WERI-Rb-1 (cell line): ENCODE measurements around the gene DDI1.
"Not testable (repeated sequence)": the region's sequence is repeated elsewhere in the genome, so short reads cannot be mapped to it uniquely, and the experiment has no call there.

Experiments
- DNase-seq: peaks from one replicate; pipeline ENCODE4 v3.0.0-alpha.2; 2020
- H3K27ac ChIP-seq: fragments of 250-450 bp; sonication (Bioruptor Pico); 2 replicates; pipeline ENCODE4 v1.5.1; 2020; ENCODE audit warnings: mild to moderate bottlenecking, moderate library complexity
- H3K27me3 ChIP-seq: fragments of 250-450 bp; sonication (Bioruptor Pico); 2 replicates; pipeline ENCODE4 v1.5.1; 2021; ENCODE audit warnings: mild to moderate bottlenecking, low read depth, moderate library complexity; ENCODE audit not compliant: insufficient read depth, severe bottlenecking
- H3K36me3 ChIP-seq: fragments of 250-450 bp; sonication (Bioruptor Pico); 2 replicates; pipeline ENCODE4 v1.5.1; 2020; ENCODE audit warnings: mild to moderate bottlenecking, moderate library complexity
- H3K4me3 ChIP-seq: 2 replicates; pipeline ENCODE4 v1.5.1; 2011; ENCODE audit warnings: low read depth, mild to moderate bottlenecking, control low read depth, low read length
- H3K9me3 ChIP-seq: fragments of 250-450 bp; sonication (Bioruptor Pico); 2 replicates; pipeline ENCODE4 v1.5.1; 2021; ENCODE audit warnings: mild to moderate bottlenecking, moderate library complexity; ENCODE audit not compliant: severe bottlenecking
- CTCF ChIP-seq: IDR thresholded peaks from 2 replicates; pipeline ENCODE4 v1.5.1; 2011; ENCODE audit warnings: low read depth, mild to moderate bottlenecking, control low read depth, inconsistent platforms, low read length

DDI1 gene

GRCh38 chr11:104043142-104043541 lies 6.7 kb downstream of the DDI1 start:
- no peaks in the 10 kb centered on the region for H3K36me3 ChIP-seq
- H3K4me3 ChIP-seq, result peak overlapping the region; percentile 18; the same call in 1 of the 2 replicates
- H3K9me3 ChIP-seq, result no peaks in the 10 kb centered on the region
- peak; percentile 84 for DNase-seq
- peak overlapping the region; percentile 53 for H3K27ac ChIP-seq
- no peaks in the 10 kb centered on the region for H3K27me3 ChIP-seq
- no peak for TF ChIP-seq CTCF

GRCh38 chr11:104043678-104044239 lies 7.3 kb downstream of the DDI1 start:
- Histone ChIP-seq H3K27me3 (no peaks in the 10 kb centered on the region), H3K36me3 (no peaks in the 10 kb centered on the region), H3K4me3 (peak overlapping the region; percentile 18; the same call in 1 of the 2 replicates), H3K27ac (peak overlapping the region; percentile 53), H3K9me3 (no peaks in the 10 kb centered on the region)
- TF ChIP-seq CTCF, result no peak
- DNase-seq, result peak; percentile 35

GRCh38 chr11:104046331-104046730 lies 9.9 kb downstream of the DDI1 start:
- Histone ChIP-seq H3K36me3 (no peaks in the 10 kb centered on the region), H3K9me3 (no peaks in the 10 kb centered on the region), H3K4me3 (no peak overlapping the region), H3K27me3 (no peaks in the 10 kb centered on the region), H3K27ac (no peak overlapping the region)
- no peak for TF ChIP-seq CTCF
- no peak for DNase-seq

GRCh38 chr11:104046858-104047257 lies 10.4 kb downstream of the DDI1 start:
- DNase-seq, H3K9me3 ChIP-seq, H3K27me3 ChIP-seq, H3K36me3 ChIP-seq, H3K4me3 ChIP-seq, H3K27ac ChIP-seq: not testable (repeated sequence)

GRCh38 chr11:104049116-104049515 lies 12.7 kb downstream of the DDI1 start:
- DNase-seq, result no peak
- TF ChIP-seq CTCF, result no peak
- H3K4me3 ChIP-seq, result no peak overlapping the region
- H3K9me3 ChIP-seq, result no peaks in the 10 kb centered on the region
- H3K27me3 ChIP-seq, result no peaks in the 10 kb centered on the region
- no peaks in the 10 kb centered on the region for H3K36me3 ChIP-seq
- H3K27ac ChIP-seq, result no peak overlapping the region

GRCh38 chr11:104051778-104052177 lies 15.3 kb downstream of the DDI1 start:
- TF ChIP-seq CTCF, result no peak
- H3K27me3 ChIP-seq, result no peaks in the 10 kb centered on the region
- H3K9me3 ChIP-seq, result no peaks in the 10 kb centered on the region
- H3K36me3 ChIP-seq, result no peaks in the 10 kb centered on the region
- no peak for DNase-seq
- H3K4me3 ChIP-seq, result no peak overlapping the region
- no peak overlapping the region for H3K27ac ChIP-seq
